H9 (cell line): ENCODE measurements around the gene DCAF17. TPM values are rescaled to one million over a fixed set of nuclear protein-coding genes. Genes with fewer than 3 reads are reported as not detected.
A peak's percentile ranks its signal among the peaks of the same experiment; 100 is the strongest.

Experiments
- DNase-seq: peaks from one replicate; pipeline ENCODE4 v3.0.0-alpha.2; 2017
- H2AFZ ChIP-seq: one replicate; pipeline ENCODE4 v1.6.1; 2013; ENCODE audit warnings: mild to moderate bottlenecking, low read length, control low read depth, moderate library complexity
- H2AK5ac ChIP-seq: 2 replicates; pipeline ENCODE4 v1.6.1; 2013; ENCODE audit warnings: low read length, control low read depth, mixed read lengths; ENCODE audit not compliant: insufficient read length
- H2BK120ac ChIP-seq: one replicate; pipeline ENCODE4 v1.6.1; 2013; ENCODE audit warnings: low read depth, mild to moderate bottlenecking, low read length, control low read depth, inconsistent platforms; ENCODE audit not compliant: poor library complexity, severe bottlenecking
- H2BK12ac ChIP-seq: 2 replicates; pipeline ENCODE4 v1.6.1; 2013; ENCODE audit warnings: low read length, control low read depth, mixed read lengths, low read depth; ENCODE audit not compliant: insufficient read length
- H2BK15ac ChIP-seq: 2 replicates; pipeline ENCODE4 v1.6.1; 2013; ENCODE audit warnings: low read depth, low read length, control low read depth
- H2BK20ac ChIP-seq: one replicate; pipeline ENCODE4 v1.6.1; 2013; ENCODE audit warnings: low read depth, mild to moderate bottlenecking, low read length, control low read depth, inconsistent platforms; ENCODE audit not compliant: poor library complexity, severe bottlenecking
- H2BK5ac ChIP-seq: 2 replicates; pipeline ENCODE4 v1.6.1; 2013; ENCODE audit warnings: low read length, control low read depth, mixed read lengths; ENCODE audit not compliant: insufficient read length
- H3K14ac ChIP-seq: 2 replicates; pipeline ENCODE4 v1.6.1; 2013; ENCODE audit warnings: low read length, control low read depth; ENCODE audit not compliant: insufficient read depth
- H3K18ac ChIP-seq: 2 replicates; pipeline ENCODE4 v1.6.1; 2013; ENCODE audit warnings: low read depth, mild to moderate bottlenecking, mixed read lengths, low read length, control low read depth; ENCODE audit not compliant: insufficient read length
- H3K23ac ChIP-seq: 2 replicates; pipeline ENCODE4 v1.6.1; 2013; ENCODE audit warnings: low read length, control low read depth, mixed read lengths, low read depth; ENCODE audit not compliant: insufficient read length
- H3K23me2 ChIP-seq: 2 replicates; pipeline ENCODE4 v1.6.1; 2013; ENCODE audit warnings: low read depth, mild to moderate bottlenecking, mixed read lengths, low read length, control low read depth; ENCODE audit not compliant: insufficient read length, poor library complexity, severe bottlenecking
- H3K27ac ChIP-seq: 2 replicates; pipeline ENCODE4 v1.5.1; 2013; ENCODE audit warnings: low read length, control low read depth, mixed read lengths, low read depth; ENCODE audit not compliant: insufficient read length
- H3K27me3 ChIP-seq: 2 replicates; pipeline ENCODE4 v1.6.1; 2013; ENCODE audit warnings: low read length, control low read depth, inconsistent platforms; ENCODE audit not compliant: insufficient read depth
- H3K4ac ChIP-seq: 2 replicates; pipeline ENCODE4 v1.6.1; 2013; ENCODE audit warnings: low read depth, mild to moderate bottlenecking, control low read depth, inconsistent platforms, low read length, moderate library complexity
- H3K4me1 ChIP-seq: 2 replicates; pipeline ENCODE4 v1.6.1; 2013; ENCODE audit warnings: low read length, control low read depth, inconsistent platforms; ENCODE audit not compliant: insufficient read depth
- H3K4me2 ChIP-seq: 2 replicates; pipeline ENCODE4 v1.6.1; 2013; ENCODE audit warnings: low read length, control low read depth, mixed read lengths; ENCODE audit not compliant: insufficient read length, insufficient read depth
- H3K56ac ChIP-seq: 2 replicates; pipeline ENCODE4 v1.6.1; 2013; ENCODE audit warnings: low read depth, mild to moderate bottlenecking, mixed read lengths, low read length, control low read depth; ENCODE audit not compliant: insufficient read length
- H3K79me1 ChIP-seq: 2 replicates; pipeline ENCODE4 v1.6.1; 2013; ENCODE audit warnings: low read depth, mild to moderate bottlenecking, moderate library complexity, low read length, control low read depth, inconsistent platforms; ENCODE audit not compliant: insufficient read depth, poor library complexity, severe bottlenecking
- H3K79me2 ChIP-seq: 2 replicates; pipeline ENCODE4 v1.6.1; 2013; ENCODE audit warnings: low read length, control low read depth, inconsistent platforms; ENCODE audit not compliant: insufficient read depth
- H3K9ac ChIP-seq: 2 replicates; pipeline ENCODE4 v1.6.1; 2013; ENCODE audit warnings: low read length, control low read depth, mixed read lengths; ENCODE audit not compliant: insufficient read length; ENCODE audit errors: extremely low read depth
- H3K9me3 ChIP-seq: one replicate; pipeline ENCODE4 v1.6.1; 2013; ENCODE audit warnings: low read depth, low read length, inconsistent platforms; ENCODE audit not compliant: control insufficient read depth
- H3T11ph ChIP-seq: one replicate; pipeline ENCODE4 v1.6.1; 2013; ENCODE audit warnings: mild to moderate bottlenecking, low read length, control low read depth, inconsistent platforms
- H4K20me1 ChIP-seq: one replicate; pipeline ENCODE4 v1.6.1; 2013; ENCODE audit not compliant: control insufficient read depth, insufficient read length, insufficient read depth
- H4K5ac ChIP-seq: 2 replicates; pipeline ENCODE4 v1.6.1; 2013; ENCODE audit warnings: low read depth, mild to moderate bottlenecking, mixed read lengths, low read length, control low read depth; ENCODE audit not compliant: insufficient read length
- H4K8ac ChIP-seq: replicated peaks from 2 replicates; pipeline ENCODE4 v1.6.1; 2013; ENCODE audit warnings: low read length, control low read depth, mixed read lengths, low read depth; ENCODE audit not compliant: insufficient read length
- H4K91ac ChIP-seq: 2 replicates; pipeline ENCODE4 v1.6.1; 2013; ENCODE audit warnings: low read depth, mild to moderate bottlenecking, moderate library complexity, mixed read lengths, low read length, control low read depth; ENCODE audit not compliant: insufficient read length
- H3K27ac Mint-ChIP-seq, 3 experiments: 2 replicates in 2 of 3; 3 replicates in 1 of 3; pipeline ENCODE4 v1.8.0; 2020 to 2021; ENCODE audit warnings: mixed read lengths in 3 of 3, mild to moderate bottlenecking in 1 of 3, moderate library complexity in 1 of 3
- H3K27me3 Mint-ChIP-seq: 2 replicates; pipeline ENCODE4 v1.8.0; 2021; ENCODE audit warnings: low read depth, mild to moderate bottlenecking, moderate library complexity, mixed read lengths
- H3K36me3 Mint-ChIP-seq, 3 experiments: 2 replicates in 2 of 3; 3 replicates in 1 of 3; pipeline ENCODE4 v1.8.0; 2020 to 2021; ENCODE audit warnings: low read depth in 3 of 3, mixed read lengths in 3 of 3; ENCODE audit not compliant: insufficient read depth in 1 of 3
- H3K4me1 Mint-ChIP-seq, 2 experiments: 2 replicates each; pipeline ENCODE4 v1.8.0; 2020; ENCODE audit warnings: mixed read lengths in 2 of 2
- H3K4me3 Mint-ChIP-seq, 2 experiments: 2 replicates in 1 of 2; 3 replicates in 1 of 2; pipeline ENCODE4 v1.8.0; 2020 to 2021; ENCODE audit warnings: mild to moderate bottlenecking in 2 of 2, mixed read lengths in 2 of 2, moderate library complexity in 1 of 2
- H3K9me3 Mint-ChIP-seq, 2 experiments: 2 replicates in 1 of 2; 3 replicates in 1 of 2; pipeline ENCODE4 v1.8.0; 2020; ENCODE audit warnings: mild to moderate bottlenecking in 2 of 2, mixed read lengths in 2 of 2, moderate library complexity in 1 of 2
- WGBS: extraction: QIAGEN DNeasy Blood & Tissue Kit; methylation state at CpG from one replicate; pipeline ENCODE4 v1.1.7; 2013; ENCODE audit warnings: missing lambda C conversion rate, low lambda C conversion rate, mixed read lengths; ENCODE audit not compliant: insufficient read length; ENCODE audit errors: extremely low coverage; 5-methylcytosine and 5-hydroxymethylcytosine counted together
- total RNA-seq: library from RNA; stranded (reverse); gene quantifications from 2 replicates; pipeline ENCODE4 v1.2.1, GENCODE V29; 2021
- TF ChIP-seq, protein P1 (sequence below): fragments of 200-600 bp; sonication (generic); conservative IDR thresholded peaks from 3 replicates; pipeline ENCODE4 v1.8.0; 2021; ENCODE audit warnings: antibody characterized with exemption, mild to moderate bottlenecking

Gene DCAF17
- total RNA-seq, 1 experiment from 2014 or later = 28.1 TPM

GRCh38 chr2:171394164-171394740, 39.8 kb upstream of the DCAF17 start:
- no peak for DNase-seq
- no peak overlapping the region for H2AFZ ChIP-seq
- H3K36me3 Mint-ChIP-seq = peaks cover 6 to 17% (median 9%) of the 10 kb centered on the region in 3 experiments; a peak in 5 of 7 replicates
- H4K8ac ChIP-seq = no peak overlapping the region
- no peak overlapping the region for H3K14ac ChIP-seq
- H3T11ph ChIP-seq = no peak overlapping the region
- no peak overlapping the region for H4K91ac ChIP-seq
- no peaks in the 10 kb centered on the region for H3K23me2 ChIP-seq
- H2BK12ac ChIP-seq = no peak overlapping the region
- H3K27me3 Mint-ChIP-seq = no peaks in the 10 kb centered on the region
- H2BK5ac ChIP-seq = no peak overlapping the region
- no peak overlapping the region for H2AK5ac ChIP-seq
- H3K4me1 Mint-ChIP-seq = peaks cover 36 to 37% of the 10 kb centered on the region in 2 experiments
- no peak overlapping the region for H3K4ac ChIP-seq
- H3K23ac ChIP-seq = no peak overlapping the region
- no peak overlapping the region for H3K9ac ChIP-seq
- no peak overlapping the region for H3K27ac ChIP-seq
- no peaks in the 10 kb centered on the region for H3K27me3 ChIP-seq
- peak overlapping the region in 2 of 3 experiments; percentile 10 to 69; a peak in 4 of 7 replicates for H3K27ac Mint-ChIP-seq
- peaks cover 0 to 7% of the 10 kb centered on the region in 2 experiments; a peak in 3 of 5 replicates for H3K9me3 Mint-ChIP-seq
- H4K20me1 ChIP-seq = no peaks in the 10 kb centered on the region
- H2BK15ac ChIP-seq = no peak overlapping the region
- H2BK120ac ChIP-seq = no peak overlapping the region
- no peaks in the 10 kb centered on the region; the same call in 1 of the 2 replicates for H3K79me2 ChIP-seq
- H4K5ac ChIP-seq = no peak overlapping the region
- WGBS = no CpG with 5 or more reads among the region's 1 CpG
- TF ChIP-seq, protein P1, sequence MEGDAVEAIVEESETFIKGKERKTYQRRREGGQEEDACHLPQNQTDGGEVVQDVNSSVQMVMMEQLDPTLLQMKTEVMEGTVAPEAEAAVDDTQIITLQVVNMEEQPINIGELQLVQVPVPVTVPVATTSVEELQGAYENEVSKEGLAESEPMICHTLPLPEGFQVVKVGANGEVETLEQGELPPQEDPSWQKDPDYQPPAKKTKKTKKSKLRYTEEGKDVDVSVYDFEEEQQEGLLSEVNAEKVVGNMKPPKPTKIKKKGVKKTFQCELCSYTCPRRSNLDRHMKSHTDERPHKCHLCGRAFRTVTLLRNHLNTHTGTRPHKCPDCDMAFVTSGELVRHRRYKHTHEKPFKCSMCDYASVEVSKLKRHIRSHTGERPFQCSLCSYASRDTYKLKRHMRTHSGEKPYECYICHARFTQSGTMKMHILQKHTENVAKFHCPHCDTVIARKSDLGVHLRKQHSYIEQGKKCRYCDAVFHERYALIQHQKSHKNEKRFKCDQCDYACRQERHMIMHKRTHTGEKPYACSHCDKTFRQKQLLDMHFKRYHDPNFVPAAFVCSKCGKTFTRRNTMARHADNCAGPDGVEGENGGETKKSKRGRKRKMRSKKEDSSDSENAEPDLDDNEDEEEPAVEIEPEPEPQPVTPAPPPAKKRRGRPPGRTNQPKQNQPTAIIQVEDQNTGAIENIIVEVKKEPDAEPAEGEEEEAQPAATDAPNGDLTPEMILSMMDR = no peak
- no peaks in the 10 kb centered on the region for H3K79me1 ChIP-seq
- H3K56ac ChIP-seq = no peak overlapping the region
- no peak overlapping the region for H3K4me2 ChIP-seq
- H3K4me1 ChIP-seq = peaks cover 6% of the 10 kb centered on the region; the same call in 1 of the 2 replicates
- H3K9me3 ChIP-seq = no peaks in the 10 kb centered on the region
- H3K18ac ChIP-seq = no peak overlapping the region
- no peak overlapping the region; a peak in 1 of 5 replicates for H3K4me3 Mint-ChIP-seq
- H2BK20ac ChIP-seq = no peak overlapping the region
